ENCODE measurements around the gene RAB44.
A peak's percentile ranks its signal among the peaks of the same experiment; 100 is the strongest.

RAB44 gene

DNA sequence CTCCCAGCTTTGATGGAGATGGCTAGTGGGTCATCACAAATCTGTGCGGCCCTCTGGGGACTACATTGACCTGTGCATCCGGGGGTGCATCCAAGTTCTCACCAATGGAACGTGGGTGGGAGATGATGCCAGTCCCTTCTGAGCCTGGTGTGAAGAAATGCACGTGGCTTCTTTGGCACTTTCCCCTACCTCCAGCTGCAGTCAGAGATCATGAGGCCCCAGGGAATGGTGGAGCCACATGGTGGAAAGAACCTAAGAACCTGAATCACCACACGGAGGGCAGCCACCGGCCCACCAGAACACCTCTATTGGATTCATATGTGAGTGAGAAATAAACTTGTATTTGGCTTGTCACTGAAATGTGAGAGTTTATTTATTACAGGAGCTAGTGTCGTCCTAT, 29.0 kb upstream of the RAB44 start:
- no peak for DNase-seq

DNA sequence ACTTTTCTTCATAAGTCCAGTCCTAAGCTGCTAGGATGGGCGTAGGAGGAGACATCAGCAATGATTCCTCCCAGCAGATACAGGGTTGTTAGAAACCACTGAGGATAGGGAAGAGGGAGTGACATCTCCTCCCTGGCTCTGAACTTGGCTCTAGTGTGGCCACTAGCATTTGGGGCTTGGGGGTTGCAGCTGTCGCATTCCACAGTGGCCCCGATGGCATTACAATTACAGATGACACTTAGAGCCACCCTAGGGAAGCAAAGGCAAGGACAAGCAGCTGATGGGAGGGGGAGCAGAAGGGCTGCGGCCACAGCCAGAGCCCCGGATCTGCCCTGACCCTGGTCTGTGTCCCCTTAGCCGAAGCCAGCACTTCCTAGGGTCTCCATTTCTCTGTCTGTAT, 28.6 kb upstream of the RAB44 start:
- DNase-seq, result no peak

DNA sequence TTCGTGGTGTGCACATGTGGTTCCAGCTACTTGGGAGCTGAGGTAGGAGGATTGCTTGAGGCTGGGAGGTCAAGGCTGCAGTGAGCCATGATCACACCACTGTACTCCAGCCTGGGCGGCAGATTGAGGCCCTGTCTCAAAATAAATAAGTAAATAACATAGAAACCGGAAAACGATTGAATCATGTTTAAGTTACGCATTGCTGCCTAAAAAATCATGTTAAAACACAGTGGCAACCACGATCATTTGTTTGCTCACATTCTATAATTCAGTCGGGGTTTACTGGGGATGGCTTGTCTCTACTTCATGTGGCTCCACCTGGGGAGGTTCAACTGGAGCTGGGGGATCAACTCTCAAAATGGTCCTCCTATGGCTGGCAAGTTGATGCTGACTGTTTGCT, 27.4 kb upstream of the RAB44 start:
- no peak for DNase-seq

DNA sequence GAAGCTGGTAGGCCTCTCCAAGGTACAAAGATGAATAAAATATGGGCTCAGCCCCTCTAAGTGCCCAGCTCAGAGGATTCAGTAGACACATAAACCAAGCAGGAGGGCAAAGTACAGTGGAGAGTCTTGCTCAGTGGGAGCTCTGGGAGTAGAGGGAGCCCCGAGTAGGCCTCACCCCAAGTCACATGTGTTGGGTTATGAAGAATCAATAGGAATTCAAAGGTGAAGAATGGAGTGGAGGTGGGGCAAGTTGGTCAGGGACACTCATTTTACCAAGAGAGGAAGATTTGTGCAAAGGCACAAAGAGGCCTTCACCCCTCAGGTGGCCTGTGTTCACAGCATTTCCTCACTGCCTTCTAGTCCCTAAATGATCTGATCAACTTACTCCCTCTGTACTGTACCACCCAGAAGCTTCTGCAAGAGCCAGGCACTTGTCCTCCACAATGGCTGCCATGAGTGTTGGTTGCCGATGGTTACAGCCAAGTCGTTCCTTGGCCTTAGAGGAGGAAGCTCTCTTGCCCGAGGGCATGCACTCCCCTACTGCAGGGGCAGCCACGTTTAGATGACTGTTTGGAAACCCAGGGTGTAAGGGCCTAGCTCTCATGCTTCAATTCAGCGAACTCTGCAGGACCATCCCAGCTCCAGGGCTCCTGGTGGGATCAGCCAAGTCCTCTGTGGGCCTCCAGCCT, 25.8 kb upstream of the RAB44 start:
- DNase-seq, result no peak

DNA sequence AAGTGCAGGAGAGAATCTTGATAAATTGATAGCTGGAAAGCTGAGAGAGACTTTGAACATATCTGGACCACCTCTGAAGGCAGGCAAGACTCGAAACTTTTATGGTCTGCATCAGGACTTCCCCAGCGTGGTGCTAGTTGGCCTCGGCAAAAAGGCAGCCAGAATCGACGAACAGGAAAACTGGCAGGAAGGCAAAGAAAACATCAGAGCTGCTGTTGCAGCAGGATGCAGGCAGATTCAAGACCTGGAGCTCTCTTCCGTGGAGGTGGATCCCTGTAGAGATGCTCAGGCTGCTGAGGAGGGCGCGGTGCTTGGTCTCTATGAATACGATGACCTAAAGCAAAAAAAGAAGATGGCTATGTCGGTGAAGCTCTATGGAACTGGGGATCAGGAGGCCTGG, 23.7 kb upstream of the RAB44 start:
- DNase-seq, result no peak

DNA sequence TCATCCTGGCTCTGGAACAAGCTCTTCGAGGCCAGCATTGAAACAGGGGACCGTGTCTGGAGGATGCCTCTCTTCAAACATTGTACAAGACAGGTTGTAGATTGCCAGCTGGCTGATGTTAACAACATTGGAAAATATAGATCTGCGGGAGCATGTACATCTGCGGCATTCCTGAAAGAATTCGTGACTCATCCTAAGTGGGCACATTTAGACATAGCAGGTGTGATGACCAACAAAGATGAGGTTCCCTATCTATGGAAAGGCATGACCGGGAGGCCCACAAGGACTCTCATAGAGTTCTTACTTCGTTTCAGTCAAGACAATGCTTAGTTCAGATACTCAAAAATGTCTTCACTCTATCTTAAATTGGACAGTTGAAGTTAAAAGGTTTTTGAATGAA, 22.7 kb upstream of the RAB44 start:
- DNase-seq, result no peak

DNA sequence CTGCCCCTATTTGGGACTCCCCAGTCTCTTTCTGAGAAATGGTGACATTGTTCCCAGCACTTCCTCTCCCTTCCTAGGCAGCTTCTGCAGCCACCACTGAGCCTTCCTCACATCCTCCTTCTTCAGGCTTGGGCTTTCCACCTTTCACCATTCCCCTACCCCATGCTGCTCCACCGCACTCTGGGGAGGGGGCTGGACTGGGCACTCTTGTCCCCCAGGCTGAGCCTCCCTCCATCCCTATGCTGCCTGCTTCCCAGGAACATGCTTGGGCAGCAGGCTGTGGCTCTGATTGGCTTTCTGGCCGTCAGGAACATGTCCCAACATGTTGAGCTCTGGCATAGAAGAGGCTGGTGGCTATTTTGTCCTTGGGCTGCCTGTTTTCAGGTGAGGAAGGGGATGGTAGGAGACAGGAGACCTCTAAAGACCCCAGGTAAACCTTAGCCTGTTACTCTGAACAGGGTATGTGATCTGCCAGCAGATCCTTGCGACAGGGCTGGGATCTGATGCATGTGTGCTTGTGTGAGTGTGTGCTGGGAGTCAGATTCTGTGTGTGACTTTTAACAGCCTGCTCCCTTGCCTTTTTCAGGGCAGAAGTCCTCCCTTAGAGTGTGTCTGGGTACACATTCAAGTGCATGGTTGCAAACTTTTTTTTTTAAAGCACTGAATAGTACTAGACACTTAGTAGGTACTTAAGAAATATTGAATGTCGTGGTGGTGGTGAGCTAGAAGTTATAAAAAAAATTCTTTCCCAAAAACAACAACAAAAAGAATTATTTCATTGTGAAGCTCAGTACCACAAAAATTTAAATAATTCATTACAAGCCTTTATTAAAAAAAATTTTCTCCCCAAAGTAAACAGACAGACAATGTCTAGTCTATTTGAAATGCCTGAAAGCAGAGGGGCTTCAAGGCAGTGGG, 21.2 kb upstream of the RAB44 start:
- no peak for DNase-seq

DNA sequence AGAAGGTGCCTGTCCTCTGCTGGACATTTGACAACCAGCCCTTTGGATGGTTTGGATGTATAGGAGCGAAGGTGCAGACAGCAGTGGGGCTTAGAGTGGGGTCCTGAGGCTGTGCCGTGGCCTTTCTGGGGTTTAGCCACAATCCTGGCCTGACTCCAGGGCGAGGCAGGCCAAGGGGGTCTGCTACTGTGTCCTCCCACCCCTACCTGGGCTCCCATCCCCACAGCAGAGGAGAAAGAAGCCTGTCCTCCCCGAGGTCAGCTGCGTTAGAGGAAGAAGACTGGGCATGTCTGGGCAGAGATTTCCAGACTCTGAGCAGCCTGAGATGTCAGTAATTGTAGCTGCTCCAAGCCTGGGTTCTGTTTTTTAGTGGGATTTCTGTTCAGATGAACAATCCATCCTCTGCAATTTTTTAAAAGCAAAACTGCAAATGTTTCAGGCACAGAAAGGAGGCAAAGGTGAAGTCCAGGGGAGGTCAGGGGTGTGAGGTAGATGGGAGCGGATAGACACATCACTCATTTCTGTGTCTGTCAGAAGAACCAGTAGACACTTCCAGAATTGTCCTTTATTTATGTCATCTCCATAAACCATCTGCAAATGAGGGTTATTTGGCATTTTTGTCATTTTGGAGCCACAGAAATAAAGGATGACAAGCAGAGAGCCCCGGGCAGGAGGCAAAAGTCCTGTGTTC, 20.4 kb upstream of the RAB44 start:
- DNase-seq, result no peak

DNA sequence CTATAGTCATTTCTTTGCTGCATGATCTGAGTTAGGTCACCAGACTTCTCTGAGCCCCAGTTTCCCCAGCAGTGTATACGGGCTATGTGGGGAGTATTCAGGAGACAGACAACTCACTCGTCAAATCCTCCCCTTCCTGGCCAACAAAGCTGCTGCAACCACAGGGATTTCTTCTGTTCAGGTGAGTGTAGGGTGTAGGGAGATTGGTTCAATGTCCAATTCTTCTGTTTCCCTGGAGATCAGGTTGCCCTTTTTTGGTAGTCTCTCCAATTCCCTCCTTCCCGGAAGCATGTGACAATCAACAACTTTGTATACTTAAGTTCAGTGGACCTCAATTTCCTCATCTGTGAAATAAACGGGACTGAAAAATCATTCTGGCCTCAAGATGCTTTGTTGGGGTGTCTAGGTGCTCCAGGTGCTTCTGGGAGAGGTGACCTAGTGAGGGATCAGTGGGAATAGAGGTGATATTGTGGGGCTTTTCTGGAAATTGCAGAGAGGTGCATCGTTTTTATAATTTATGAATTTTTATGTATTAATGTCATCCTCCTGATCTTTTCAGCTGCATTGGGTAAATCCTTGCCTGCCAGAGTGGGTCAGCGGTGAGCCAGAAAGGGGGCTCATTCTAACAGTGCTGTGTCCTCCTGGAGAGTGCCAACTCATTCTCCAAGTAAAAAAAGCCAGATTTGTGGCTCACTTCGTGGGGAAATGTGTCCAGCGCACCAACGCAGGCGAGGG, 19.7 kb upstream of the RAB44 start:
- no peak for DNase-seq

DNA sequence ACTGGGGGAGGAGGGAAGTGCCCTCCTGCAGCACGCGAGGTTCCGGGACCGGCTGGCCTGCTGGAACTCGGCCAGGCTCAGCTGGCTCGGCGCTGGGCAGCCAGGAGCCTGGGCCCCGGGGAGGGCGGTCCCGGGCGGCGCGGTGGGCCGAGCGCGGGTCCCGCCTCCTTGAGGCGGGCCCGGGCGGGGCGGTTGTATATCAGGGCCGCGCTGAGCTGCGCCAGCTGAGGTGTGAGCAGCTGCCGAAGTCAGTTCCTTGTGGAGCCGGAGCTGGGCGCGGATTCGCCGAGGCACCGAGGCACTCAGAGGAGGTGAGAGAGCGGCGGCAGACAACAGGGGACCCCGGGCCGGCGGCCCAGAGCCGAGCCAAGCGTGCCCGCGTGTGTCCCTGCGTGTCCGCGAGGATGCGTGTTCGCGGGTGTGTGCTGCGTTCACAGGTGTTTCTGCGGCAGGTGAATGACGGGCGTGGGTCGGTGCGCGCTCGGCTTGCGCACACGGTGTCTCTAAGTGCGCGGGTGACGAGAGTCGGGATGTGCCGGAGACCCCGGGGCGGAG, 19.1 kb upstream of the RAB44 start, which contains the start of gene CDKN1A:
TSS of gene CDKN1A (plus strand) at position 227 of the 555 bp plus-strand sequence. CDS start 5,388 bp downstream, outside the sequence.
- DNase-seq, result peak; percentile 73

DNA sequence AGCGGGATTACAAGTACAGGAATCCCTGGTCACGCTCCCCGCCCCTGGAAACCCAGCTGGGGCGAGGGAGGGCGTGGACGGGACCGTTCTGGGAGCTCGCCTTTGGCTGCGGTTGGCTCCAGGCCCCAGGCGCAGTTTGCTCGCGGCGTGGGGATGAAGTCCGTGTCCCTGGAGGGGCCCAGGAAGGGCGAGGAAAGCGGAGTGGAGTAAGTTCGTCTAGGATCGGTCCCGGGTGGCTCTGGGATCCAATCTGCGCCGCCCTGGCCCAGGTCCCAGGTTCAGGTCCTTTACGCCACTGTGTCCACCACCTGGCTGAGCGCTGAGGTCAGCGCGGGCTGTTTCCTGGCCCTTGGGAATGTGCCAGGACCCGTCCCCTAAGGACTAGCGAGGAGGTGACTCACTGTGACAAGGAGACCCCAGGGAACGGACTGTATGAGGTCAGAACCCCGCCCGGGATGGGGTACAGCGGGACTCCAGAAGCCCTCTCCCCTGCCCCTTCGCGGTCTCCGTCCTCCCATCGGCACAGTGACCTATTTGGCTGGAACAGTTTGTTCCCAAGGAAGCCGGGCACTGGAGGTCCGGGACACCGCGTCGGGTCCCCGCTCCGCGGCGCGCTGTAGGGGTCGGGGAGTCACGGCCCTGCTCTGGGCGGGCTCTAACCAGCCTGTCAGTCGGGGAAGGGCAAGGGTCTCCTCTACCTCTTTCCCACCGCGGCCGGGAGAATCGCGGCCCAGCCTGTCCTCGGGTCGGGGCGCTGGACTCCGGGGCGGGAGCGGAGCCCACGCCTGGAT, 18.4 kb upstream of the RAB44 start:
- DNase-seq, result peak; percentile 22

DNA sequence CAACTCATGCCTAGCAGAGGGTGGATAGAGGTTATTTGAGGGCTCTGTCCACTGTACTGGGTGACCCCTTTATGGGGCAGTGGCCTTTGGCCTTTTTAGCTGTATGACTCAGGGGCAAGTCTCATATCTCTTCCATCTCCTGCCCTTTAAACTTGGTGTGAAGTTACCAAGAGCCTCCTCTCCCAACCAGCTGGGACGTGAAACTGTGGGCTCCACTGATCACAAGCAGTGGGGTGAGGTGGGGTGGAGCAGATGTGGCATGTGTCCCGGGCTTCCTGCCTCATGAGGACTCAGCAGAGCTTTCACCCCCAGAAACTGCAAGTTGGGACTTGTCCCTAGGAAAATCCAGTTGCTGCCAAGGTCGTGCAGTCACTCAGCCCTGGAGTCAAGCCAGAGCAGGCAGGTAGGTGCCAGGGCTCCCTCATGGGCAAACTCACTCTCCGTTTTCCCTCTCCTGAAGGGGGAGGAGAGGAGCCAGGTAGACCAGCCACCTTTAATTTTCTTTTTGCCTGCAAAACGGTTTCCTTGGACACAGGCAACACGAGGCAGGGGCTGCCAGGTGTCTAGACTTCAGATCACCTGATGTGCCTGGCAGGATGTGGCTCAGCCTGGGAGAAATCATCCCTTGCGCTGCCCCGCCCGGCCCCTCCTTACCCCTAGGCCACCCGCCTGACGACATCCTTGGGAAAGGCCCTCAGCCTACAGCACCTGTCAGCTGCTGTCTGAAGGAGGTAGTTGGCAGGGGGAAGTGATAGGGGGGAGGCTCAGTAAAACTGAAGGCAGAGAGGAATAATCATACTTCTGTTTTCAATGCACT, 15.1 kb upstream of the RAB44 start:
- DNase-seq, result peak; percentile 58

DNA sequence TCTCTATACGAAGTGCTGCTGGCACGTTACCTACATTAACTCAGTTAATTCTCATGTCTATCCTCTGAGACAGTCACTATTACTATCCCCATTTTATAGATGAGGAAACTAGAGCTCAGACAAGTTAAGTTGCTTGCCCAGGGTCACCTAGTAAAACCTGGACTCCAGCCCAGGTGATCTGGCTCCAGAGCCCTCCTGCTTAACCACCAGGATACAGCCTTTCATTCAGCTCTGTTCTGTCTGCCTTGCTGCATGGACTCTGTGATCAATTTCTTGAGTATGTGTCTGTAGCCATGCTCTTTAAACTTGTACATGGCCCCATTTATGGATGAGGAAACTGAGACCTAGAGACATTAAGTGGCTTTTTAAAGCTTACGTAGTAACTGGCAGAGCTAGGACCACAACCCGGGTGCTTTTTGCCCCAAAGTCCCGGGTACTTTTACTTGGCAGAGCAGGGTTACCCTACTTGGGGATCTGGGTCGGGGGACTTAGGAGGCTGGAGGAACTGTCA, 14.4 kb upstream of the RAB44 start:
- DNase-seq, result no peak

DNA sequence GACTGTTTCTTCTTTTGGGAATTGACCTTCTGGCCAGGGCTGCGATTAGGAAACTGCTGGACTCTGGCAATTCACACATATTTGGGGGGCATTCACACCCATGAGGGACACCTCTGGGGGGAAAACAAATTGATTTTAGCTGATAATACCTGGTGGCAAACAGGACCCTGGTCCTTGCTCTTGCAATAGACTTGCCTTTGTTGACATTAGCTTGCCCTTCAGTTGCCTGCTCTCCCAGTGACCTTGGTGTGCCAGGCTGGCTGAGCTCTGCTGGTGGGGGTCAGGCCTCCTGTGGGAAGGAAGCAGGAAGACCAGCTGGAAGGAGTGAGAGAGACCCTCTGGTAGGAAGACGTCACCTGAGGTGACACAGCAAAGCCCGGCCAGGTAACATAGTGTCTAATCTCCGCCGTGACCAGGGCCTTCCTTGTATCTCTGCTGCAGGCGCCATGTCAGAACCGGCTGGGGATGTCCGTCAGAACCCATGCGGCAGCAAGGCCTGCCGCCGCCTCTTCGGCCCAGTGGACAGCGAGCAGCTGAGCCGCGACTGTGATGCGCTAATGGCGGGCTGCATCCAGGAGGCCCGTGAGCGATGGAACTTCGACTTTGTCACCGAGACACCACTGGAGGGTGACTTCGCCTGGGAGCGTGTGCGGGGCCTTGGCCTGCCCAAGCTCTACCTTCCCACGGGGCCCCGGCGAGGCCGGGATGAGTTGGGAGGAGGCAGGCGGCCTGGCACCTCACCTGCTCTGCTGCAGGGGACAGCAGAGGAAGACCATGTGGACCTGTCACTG, 13.8 kb upstream of the RAB44 start:
- DNase-seq, result no peak

DNA sequence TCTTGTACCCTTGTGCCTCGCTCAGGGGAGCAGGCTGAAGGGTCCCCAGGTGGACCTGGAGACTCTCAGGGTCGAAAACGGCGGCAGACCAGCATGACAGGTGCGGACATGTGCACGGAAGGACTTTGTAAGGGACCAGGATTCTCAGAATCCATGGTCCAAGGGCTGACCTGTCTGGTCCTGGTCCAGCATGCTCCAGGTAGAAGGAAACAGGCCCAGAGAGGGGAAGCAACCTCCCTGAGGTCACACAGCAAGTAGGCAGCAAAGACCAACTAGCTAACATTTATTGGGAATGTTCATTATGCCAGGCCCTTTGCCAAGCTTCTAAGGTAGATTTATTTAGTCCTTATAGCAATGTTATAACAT, 13.2 kb upstream of the RAB44 start:
- no peak for DNase-seq

DNA sequence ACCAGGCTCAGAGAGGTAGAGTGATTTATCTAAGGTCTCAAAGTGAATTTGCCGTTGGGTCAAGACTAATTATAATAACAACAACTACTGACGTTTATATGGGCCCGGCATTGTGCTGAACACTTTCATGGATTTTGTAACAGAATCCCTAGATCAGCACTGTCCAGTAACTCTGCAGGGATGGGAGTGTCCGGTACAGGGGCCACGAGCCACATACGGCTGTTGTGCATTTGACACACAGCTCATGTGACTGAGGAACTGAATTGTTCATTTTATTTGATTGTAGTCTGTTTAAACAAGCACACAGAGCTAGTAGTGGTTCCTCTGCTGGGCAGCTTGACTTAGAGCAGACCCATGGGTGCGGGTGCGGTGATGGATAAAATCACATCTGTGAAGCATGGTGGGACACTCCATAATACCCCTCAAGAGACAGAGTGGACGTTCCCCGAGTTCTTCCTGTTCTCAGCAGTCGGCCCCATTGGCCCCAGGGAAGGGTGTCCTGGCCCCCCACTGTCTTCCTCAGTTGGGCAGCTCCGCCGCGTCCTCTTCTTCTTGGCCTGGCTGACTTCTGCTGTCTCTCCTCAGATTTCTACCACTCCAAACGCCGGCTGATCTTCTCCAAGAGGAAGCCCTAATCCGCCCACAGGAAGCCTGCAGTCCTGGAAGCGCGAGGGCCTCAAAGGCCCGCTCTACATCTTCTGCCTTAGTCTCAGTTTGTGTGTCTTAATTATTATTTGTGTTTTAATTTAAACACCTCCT, 12.3 kb upstream of the RAB44 start:
- no peak for DNase-seq

DNA sequence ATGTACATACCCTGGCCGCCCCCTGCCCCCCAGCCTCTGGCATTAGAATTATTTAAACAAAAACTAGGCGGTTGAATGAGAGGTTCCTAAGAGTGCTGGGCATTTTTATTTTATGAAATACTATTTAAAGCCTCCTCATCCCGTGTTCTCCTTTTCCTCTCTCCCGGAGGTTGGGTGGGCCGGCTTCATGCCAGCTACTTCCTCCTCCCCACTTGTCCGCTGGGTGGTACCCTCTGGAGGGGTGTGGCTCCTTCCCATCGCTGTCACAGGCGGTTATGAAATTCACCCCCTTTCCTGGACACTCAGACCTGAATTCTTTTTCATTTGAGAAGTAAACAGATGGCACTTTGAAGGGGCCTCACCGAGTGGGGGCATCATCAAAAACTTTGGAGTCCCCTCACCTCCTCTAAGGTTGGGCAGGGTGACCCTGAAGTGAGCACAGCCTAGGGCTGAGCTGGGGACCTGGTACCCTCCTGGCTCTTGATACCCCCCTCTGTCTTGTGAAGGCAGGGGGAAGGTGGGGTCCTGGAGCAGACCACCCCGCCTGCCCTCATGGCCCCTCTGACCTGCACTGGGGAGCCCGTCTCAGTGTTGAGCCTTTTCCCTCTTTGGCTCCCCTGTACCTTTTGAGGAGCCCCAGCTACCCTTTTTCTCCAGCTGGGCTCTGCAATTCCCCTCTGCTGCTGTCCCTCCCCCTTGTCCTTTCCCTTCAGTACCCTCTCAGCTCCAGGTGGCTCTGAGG, 11.5 kb upstream of the RAB44 start:
- no peak for DNase-seq

Data from stimulated activated CD4-positive, alpha-beta T cell treated with anti-CD3 and anti-CD28 coated beads, Interleukin-4, amount 100 ng/mL, for 24 hours (primary cell).